HG03442 (cell line): ENCODE results near the gene MARK1.
"Not testable (repeated sequence)": the region's sequence is repeated elsewhere in the genome, so short reads cannot be mapped to it uniquely, and the experiment has no call there.

Experiments
- ATAC-seq: cut with Tn5 transposase; IDR thresholded peaks from one replicate; pipeline ENCODE4 v1.9.1; 2021; ENCODE audit warnings: mild to moderate bottlenecking, moderate library complexity; ENCODE audit not compliant: unreplicated experiment

MARK1 gene

DNA sequence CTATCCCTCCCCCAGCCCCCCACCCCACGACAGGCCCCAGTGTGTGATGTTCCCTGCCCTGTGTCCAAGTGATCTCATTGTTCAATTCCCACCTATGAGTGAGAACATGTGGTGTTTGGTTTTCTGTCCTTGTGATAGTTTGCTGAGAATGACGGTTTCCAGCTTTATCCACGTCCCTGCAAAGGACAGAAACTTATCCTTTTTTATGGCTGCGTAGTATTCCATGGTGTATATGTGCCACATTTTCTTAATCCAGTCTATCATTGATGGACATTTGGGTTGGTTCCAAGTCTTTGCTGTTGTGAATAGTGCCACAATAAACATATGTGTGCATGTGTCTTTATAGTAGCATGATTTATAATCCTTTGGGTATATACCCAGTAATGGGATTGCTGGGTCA is 77.7 kb downstream of the MARK1 start:
- not testable (repeated sequence) for ATAC-seq

DNA sequence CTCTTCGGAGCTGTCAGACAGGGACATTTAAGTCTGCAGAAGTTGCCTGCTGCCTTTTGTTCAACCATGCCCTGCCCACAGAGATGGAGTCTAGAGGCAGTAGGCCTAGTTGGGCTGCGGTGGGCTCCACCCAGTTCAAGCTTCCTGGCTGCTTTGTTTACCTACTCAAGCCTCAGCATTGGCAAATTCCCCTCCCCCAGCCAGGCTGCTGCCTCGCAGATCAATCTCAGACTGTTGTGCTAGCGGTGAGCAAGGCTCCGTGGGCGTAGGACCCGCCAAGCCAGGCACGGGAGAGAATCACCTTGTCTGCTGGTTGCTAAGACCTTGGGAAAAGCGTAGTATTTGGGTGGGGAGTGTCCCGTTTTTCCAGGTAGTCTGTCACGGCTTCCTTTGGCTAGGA is 83.2 kb downstream of the MARK1 start:
- not testable (repeated sequence) for ATAC-seq

DNA sequence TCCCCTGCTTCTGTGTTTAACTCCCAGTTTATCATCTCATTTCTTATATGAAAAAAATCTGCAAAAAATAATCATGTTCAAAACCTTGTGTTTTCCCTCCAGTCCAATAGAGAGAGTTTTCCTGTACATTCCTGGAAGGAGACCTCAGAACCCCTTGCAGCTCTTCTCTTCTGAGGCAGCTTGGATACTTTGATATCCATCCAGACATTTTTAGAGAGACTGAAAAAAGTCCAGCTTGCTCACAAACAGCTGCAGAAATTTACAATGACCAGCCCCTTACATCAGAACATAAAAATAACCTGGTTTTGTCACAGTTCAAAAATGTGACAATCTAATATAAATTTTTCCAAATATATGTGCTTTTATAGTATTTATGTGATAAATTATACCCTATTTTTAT is 88.9 kb downstream of the MARK1 start:
- ATAC-seq = no peak

DNA sequence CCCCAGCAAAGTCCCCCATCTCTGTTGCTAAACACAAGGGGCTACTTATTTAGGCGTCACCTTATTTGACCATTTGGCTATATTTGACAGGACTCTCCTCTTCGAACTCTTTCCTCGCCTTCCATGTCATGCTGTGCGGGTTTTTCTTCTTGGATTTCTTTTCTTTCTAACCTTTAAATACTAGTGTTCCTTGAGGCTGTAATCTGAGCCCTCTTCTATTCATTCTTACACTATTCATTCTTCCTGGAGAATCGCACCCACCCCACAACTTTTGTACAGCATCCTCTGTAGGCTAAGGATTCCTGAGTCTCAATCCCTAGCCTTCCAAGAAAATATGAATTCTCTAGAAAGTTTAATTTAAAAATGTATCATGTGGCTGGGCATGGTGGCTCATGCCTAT is 100.5 kb downstream of the MARK1 start:
- no peak for ATAC-seq

DNA sequence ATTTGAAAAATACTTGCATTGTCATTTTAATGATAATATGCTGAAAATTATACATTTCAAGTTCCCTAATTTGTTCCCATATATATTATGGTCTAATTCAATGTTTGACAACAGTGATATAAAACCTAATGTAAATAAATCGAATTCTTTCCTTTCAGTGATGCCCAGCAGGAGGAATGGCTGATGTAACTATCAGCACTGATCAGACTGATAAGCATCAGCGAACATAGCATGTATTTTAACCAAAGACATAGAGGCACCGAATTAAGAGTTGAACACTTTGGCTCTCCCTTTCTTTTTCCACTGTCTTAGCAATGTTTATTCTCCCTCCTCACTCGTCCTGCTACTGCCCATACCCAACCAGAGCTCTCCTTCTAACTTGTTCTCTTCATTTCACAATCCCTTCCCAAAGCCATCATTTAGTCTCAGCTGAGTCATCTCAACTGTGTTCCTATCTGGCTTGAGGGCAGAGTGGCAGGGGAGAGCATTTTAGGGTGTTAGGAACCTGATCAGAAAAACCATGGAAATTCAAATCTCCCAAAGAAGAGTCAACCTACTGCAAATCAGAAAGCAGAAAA is 103.4 kb downstream of the MARK1 start:
- ATAC-seq = no peak

DNA sequence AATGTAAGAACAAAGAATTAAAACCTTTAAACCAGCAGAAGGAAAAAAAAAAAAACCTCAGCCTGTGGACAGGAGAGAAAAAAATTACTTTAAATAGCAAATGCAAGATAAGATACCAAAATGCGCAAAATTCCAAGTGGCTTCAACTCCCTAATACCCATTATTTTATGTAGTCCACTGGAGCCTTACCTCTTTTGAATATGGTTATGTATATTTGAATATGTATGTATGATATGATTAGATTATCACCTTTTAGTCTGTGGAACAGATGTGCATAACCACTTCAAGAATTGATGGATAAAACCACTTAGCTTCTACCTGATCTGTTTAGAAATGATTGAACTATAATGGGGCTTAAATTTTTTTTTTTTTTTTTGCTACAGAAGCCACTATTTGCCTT is 109.8 kb downstream of the MARK1 start:
- ATAC-seq = no peak

DNA sequence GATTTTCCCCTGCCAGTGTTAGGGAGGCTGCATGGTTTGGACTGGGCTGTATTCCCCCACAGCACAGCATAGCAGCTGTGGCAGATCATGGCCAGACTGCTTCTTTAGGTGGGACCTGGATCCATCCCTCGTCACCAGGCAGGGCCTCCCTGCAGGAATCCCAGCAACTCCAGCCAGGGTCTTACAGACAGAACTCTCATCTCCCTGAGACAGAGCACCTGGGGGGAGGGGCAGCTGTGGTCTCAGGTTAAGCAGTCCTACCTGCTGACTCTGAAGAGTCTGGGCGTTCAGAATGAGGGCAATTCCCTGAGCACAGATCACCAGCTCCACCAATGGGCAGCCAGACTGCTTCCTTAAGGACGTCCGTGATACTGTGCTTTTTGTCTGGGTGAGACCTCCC is 114.3 kb downstream of the MARK1 start:
- ATAC-seq = no peak

DNA sequence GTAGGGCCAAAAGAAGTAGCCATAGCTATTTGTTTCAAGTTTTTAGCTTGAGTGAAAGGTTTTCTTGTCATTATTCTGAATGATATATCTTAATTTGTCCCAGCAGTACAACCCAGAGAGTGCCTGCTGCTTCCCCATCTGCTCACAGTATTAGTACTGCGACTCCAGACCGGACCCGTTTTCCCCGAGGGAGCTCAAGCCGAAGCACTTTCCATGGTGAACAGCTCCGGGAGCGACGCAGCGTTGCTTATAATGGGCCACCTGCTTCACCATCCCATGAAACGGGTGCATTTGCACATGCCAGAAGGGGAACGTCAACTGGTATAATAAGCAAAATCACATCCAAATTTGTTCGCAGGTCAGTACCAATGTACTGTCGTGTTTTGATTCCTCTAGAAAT is 125.1 kb downstream of the MARK1 start:
- no peak for ATAC-seq

DNA sequence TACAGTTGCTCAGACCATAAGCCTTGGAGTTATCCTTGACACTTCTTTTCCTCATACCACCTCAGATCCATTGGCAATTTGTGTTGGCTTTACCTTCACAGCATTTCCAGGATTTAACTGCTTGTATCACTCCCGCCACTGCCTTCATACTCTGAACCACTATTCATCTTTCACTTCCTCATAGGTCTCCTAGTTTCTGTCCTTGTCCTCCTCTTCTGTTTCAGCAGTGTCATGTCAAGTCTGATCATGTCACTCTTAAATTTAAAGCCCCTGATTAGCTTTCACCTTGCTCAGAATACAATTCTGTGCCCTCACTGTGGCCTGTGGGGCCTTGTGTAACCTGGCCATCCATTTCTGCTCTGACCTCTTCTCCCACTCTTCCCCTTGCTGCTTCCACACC is 127.6 kb downstream of the MARK1 start:
- ATAC-seq = peak; percentile 95

DNA sequence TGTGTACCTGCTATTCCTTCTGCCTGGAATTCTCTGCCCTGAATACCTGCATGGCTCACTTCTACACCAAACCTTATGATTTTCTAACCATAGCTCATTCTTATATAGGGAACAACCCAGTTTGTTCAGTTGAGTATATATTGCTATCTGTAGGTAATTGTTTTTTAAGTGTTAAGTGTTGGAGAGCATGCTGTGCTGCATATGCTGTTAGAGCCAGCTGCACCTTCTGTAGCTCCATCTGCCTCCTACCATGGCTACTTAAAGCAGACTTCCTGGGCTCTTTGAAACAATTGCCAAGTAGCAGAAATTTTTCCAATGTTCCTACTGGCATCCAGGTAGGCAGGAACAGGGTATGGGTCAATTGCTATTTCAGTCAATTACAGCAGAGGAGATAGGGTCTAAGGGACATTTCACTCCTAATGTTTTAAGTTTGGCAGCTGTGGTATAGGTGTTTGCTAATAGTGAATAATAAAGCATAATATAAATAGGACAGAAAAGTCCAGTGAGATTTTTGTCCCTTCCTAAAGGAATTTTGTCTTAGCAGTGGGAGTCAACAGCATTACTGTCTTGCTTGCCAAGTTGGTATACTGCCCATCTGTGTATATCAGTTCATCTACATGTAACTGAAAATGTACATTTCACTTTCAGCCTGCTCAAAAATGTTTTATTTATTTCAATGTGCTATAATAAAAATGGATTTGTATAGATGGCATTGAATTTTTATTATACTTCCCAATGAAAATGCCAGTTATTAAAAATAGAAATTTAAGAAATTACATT is 128.2 kb downstream of the MARK1 start:
- peak; percentile 27 for ATAC-seq

DNA sequence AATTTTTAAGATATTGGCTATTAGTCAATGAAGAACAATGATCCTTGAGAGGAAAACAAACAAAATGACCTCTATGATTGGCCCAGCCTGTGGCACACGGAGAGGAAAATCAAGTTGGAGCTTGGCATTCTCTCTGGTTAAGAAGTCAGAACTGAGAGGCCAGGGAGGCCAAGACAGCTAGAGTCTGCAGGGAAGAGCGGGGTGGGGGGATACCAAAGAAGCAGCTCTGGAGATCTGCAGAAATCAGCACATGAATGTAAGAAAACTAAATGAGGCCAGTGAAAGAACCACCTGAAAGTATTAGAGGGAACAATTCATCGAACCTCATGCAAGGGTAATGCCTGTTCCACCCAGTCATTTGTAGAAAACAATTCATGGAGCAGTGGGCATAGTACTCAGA is 138.4 kb downstream of the MARK1 start:
- ATAC-seq = no peak

DNA sequence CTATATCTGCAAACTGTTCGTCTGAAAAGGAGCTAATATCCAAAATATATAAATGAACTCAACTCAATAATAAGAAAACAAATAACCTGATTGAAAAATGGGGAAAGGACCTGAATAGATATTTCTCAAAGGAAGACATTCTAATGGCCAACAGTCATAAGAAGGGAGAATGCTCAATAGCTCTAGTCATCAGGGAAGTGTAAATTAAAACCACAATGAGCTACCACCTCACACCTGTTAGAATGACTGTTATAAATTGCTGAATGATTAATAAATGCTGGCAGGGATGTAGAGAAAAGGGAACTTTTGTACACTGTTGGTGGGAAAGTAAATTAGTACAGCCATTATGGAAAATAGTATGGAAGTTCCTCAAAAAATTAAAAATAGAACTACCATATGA is 141.1 kb downstream of the MARK1 start:
- no peak for ATAC-seq

DNA sequence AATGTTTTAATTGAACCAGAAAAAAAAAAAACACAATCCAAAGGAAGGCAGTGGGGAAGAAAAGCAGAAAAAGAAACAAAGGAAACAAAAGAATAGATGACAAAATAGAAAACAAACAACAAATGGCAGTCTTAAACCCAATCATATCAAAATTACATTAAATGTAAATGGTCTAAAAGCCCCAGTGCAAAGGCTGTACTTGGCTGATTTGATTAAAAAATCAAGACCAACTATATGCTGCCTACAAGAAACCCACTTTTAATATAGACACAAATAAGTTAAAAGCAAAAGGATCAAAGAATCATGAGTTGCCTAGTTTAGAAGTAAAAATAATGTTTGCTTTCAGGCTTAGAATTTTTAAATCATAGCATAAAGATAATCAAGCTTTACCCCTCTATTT is 142.4 kb downstream of the MARK1 start:
- ATAC-seq = no peak

DNA sequence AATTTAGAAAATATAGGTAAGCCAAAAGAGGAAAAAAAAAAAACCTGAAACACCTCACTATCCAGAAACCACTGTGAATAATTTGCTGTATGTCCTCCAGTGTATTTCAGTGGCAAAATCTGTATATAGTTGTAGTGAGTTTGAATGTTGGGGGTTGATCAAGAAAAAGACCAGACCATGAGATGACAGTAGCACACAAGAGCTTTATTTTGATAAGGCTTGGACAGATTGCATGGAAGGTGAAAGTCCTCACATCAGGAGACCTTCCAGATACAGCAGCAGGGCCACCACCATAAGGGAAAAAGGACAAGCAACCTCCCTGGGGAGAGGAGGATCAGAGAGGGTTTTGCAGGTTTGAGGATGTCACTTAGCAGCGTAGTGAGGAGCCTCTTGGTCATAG is 146.0 kb downstream of the MARK1 start:
- ATAC-seq = no peak

DNA sequence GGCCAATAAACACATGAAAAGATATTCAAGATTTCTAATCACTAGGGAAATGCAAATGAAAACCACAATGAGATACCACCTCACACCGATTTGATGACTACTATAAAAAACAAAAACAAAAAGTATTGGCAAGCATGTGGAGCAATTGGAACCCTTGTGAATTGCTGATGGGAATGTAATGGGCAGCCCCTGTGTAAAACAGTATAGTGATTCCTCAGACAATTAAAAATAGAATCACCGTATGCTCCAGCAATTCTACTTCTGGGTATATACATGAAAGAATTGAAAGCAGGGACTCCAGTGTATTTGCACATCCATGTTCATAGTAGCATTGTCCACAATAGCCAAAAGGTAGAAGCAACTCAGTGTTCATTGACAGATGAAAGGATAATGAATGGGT is 149.3 kb downstream of the MARK1 start:
- ATAC-seq = no peak

DNA sequence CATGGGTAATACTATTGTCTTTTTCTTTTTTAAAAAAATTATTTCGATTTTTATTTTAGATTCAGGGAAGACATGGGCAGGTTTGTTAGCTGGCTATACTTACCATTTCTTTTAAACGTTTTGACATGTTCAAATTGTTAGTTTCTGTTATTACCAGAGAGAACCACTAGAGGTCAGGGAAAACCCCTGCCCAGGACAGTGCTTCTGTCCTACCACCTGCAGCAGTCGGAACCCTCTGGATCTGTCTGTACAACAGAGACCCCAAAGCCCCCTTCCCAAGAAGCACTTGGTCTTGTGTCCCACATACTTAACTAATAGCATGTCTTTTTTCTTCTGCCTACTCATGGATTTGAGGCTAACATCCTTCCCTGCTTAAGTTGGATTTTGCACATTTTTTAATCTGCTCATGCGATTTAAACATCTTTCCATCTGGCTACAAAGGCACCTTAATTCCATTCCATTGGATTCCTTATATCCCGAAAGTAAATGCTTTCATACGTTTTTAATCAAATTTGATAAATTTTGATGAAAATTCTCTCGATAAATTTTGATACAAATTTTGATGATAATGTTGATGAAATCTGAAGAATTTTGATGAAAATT is 152.2 kb downstream of the MARK1 start:
- ATAC-seq = peak; percentile 97

DNA sequence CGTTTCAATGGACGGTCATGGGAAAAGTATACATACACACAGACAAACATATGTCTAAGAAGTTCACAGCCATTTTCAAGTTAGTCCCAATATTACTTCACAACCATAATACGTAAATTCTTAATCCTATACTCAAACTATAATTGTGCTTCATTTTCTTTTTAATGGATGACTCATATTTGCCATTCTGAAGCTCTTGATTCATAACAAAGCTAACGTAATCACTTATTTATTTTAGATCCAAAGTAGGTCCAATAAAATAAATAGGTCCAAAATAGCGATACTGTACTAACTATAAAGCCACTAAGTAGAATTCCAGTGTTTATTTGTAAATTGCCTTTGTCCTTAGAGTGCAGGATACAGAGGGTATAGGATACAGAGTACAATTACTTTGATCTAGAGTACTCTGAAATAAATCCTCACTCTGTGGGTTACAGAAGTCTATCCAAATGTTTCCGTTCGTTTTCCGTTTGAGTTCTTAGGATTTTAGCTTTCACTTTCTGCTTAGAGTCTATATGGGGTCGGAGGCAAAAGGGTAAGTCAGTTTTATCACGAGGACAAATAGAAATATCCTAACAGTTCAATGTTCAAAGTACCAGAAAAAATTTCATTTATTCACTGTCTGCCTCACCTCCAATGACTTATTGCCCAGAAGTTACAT is 153.4 kb downstream of the MARK1 start:
- ATAC-seq = no peak

DNA sequence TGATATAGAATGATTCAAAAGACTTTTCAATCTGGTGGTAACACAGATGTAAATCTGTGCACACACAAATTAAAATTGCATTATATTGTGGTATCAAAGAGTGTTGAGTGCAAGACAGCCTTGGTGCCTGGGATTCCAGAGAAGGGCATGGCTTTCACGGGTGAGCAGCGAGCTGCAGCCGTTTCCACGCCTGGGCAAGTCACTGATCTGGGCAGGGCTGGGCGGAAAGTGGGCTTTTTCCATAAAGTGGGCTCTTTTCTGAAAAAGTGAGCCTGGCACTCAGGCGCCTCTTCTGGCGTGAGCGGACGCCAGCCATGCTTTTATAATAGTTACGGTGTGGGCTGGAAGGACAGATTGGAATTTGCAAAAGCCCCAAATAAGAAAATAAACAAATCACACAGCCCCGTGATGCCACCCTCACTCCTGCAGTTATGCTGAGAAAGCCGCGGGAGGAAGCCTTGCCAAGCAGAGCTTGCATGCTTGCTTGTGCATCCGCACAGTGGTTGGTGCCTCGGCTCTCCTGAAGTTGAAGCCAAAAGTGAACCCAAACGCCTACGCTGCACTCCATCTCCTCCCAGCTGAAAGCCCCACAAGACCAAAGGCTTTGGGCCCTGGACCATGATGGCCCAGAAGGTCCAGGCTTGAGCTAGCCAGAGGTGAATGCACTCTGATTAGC is 155.1 kb downstream of the MARK1 start:
- ATAC-seq = no peak

DNA sequence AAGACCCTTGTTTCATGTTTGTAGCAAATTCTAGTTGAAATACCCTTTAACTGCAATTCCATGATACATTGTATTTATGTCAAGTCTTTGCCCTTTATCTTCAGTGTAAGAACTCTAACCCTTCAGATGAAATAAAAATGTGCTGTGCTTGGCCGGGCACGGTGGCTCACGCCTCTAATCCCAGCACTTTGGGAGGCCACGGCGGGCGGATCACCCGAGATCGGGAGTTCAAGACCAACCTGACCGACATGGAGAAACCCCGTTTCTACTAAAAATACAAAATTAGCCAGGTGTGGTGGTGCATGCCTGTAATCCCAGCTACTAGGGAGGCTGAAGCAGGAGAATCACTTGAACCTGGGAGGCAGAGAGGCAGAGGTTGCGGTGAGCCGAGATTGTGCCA is 155.8 kb downstream of the MARK1 start:
- not testable (repeated sequence) for ATAC-seq

DNA sequence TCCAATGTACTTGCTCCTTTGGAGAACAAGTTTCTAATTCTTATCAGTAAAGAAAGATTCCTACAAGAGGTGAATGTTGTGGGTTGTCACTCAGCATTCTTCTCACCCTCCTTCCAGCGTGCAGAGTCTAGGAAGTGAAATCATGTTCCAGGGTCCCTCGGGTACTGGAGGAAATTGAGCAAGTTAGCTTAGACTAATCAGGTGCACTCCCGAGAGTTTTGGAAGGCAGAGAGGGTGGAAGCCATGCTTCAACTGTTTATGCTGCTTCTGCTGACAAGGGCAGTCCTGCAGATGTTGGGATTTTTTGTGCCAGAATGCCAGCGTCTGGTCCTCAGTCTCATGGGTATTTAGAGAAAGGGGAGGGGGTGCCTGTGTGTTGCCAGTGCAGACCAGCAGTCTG is 157.0 kb downstream of the MARK1 start:
- no peak for ATAC-seq

DNA sequence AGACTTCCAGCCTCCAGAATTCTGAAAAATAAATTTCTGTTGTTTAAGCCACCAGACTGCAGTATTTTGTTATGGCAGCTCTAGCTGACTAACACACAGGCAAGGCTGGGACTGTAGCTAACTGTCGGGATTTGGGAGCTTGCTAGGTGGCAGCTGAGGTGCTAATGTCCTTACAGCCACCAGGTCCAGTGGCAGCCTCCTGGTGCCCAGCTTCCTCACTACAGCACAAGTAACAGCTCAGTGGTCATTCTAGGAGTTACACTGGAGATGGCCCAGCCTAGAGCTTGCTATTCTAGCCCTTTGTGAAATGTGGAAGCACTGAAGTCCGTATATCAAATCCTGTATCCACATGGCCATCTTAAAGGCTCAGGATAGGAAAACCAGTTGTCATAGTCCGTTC is 157.9 kb downstream of the MARK1 start:
- no peak for ATAC-seq
